Keratinocyte (primary cell): ENCODE data around the gene SLC5A8.

Experiments
- CTCF ChIP-seq, 3 experiments: IDR thresholded peaks in 1 of 3; conservative IDR thresholded peaks in 1 of 3; optimal IDR thresholded peaks in 1 of 3; 2 replicates in 2 of 3; 3 replicates in 1 of 3; pipeline versions ENCODE3 to v1.5.1; 2011; ENCODE audit warnings: low read length in 3 of 3, mild to moderate bottlenecking in 3 of 3, moderate library complexity in 2 of 3, control low read depth in 1 of 3, inconsistent platforms in 1 of 3; ENCODE audit not compliant: insufficient read depth in 2 of 3; ENCODE audit errors: extremely low read depth in 1 of 3
- EZH2 ChIP-seq: IDR thresholded peaks from one replicate; pipeline ENCODE4 v1.6.1; 2012; ENCODE audit warnings: inconsistent platforms, mild to moderate bottlenecking, low read length, moderate library complexity

DNA sequence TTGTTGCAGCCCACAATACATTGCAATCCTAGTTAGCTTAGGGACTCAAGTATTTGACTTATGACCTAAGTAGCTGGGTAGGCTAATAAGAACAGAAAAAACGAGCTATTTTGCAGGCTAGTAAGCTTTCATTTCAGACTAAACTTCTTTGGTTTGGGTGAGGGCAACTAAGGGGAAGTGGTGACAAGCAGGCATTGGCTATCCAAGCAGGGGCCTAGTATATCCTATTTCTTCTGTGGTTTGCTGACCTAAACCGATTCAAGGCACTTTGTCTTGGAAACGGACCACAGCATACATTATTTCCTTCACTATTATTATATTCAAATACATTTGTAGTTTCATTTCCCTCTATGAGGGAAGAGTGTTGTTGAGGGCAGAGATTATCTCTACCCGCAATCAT, 21.6 kb upstream of the SLC5A8 start:
- TF ChIP-seq CTCF (optimal IDR thresholded peaks at IDR 0.05 in 1 of 3, IDR thresholded peaks at IDR 0.05 in 1 of 3, conservative IDR thresholded peaks at IDR 0.05 in 1 of 3; ENCODE audit: extremely low read depth in 1 of 3, insufficient read depth in 2 of 3, low read length in 3 of 3) (no peak), EZH2 (no peak)
